GM12865 (cell line): ENCODE measurements around the gene ATXN1.
A peak's percentile ranks its signal among the peaks of the same experiment; 100 is the strongest.

Source experiments
- DNase-seq: peaks from one replicate; pipeline ENCODE4 v3.0.0; 2010; ENCODE audit warnings: low read depth
- H3K4me3 ChIP-seq: 2 replicates; pipeline ENCODE4 v1.5.1; 2011; ENCODE audit warnings: mild to moderate bottlenecking, low read depth, low read length, control low read depth
- TF ChIP-seq, protein P1 (sequence below): IDR thresholded peaks from 2 replicates; pipeline ENCODE4 v1.5.1; 2011; ENCODE audit warnings: low read length, control low read depth, low read depth, inconsistent platforms; ENCODE audit not compliant: insufficient read depth; ENCODE audit errors: missing control alignments

The ATXN1 gene

DNA sequence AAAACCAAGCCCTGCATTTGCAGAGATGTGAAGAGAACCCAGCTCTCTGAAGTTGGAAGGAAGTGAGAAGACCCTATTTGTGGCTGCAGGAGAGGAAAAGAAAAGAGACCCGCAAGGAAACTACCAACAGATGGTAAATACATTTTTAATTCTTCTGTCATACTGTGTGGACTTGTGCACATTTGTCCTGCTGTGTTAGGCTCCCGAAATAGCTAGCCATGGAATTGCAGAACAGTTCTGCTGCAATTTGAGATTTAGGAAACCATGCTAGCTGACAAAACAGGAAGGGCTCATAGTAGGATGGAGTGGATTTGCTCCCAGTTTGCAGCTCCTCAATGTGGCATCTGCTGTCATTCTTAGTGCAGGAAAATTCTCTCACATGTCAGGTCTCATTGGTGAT lies 12.1 kb upstream of the ATXN1 start:
- TF ChIP-seq, protein P1, sequence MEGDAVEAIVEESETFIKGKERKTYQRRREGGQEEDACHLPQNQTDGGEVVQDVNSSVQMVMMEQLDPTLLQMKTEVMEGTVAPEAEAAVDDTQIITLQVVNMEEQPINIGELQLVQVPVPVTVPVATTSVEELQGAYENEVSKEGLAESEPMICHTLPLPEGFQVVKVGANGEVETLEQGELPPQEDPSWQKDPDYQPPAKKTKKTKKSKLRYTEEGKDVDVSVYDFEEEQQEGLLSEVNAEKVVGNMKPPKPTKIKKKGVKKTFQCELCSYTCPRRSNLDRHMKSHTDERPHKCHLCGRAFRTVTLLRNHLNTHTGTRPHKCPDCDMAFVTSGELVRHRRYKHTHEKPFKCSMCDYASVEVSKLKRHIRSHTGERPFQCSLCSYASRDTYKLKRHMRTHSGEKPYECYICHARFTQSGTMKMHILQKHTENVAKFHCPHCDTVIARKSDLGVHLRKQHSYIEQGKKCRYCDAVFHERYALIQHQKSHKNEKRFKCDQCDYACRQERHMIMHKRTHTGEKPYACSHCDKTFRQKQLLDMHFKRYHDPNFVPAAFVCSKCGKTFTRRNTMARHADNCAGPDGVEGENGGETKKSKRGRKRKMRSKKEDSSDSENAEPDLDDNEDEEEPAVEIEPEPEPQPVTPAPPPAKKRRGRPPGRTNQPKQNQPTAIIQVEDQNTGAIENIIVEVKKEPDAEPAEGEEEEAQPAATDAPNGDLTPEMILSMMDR = no peak
- no peak overlapping the region for H3K4me3 ChIP-seq
- DNase-seq = no peak

- TF ChIP-seq, protein P1 = peak; percentile 98
- peak; percentile 80 for DNase-seq
- no peak overlapping the region for H3K4me3 ChIP-seq
These were observed 9.7 kb upstream of the ATXN1 start for GRCh38 chr6:16770701-16771569.

- no peak overlapping the region for H3K4me3 ChIP-seq
These were observed 8.7 kb upstream of the ATXN1 start for GRCh38 chr6:16769986-16770376.

GRCh38 chr6:16769131-16769985 lies 8.1 kb upstream of the ATXN1 start:
- H3K4me3 ChIP-seq = no peak overlapping the region
- TF ChIP-seq, protein P1 = no peak
- DNase-seq = peak; percentile 49

More at GRCh38 chr6:16769986-16770376, 8.7 kb upstream of the ATXN1 start:
- TF ChIP-seq, protein P1 = no peak
- no peak for DNase-seq

GRCh38 chr6:16768477-16768830 lies 7.2 kb upstream of the ATXN1 start:
- DNase-seq = no peak
- no peak overlapping the region for H3K4me3 ChIP-seq
- TF ChIP-seq, protein P1 = no peak

GRCh38 chr6:16767765-16768476 lies 6.7 kb upstream of the ATXN1 start:
- DNase-seq = no peak
- no peak overlapping the region for H3K4me3 ChIP-seq
- TF ChIP-seq, protein P1 = no peak
